Fibroblast of pulmonary artery (primary cell): Measurements from ENCODE around the gene NSL1.

ENCODE experiments used
- DNase-seq: peaks from one replicate; pipeline ENCODE4 v3.0.0-alpha.2; 2010; ENCODE audit warnings: low read depth
- H3K4me3 ChIP-seq: replicated peaks from 2 replicates; pipeline ENCODE4 v1.5.1; 2011; ENCODE audit warnings: low read depth, mild to moderate bottlenecking, control low read depth, low read length, moderate library complexity
- TF ChIP-seq, protein P1 (sequence below): IDR thresholded peaks from 2 replicates; pipeline ENCODE4 v1.5.1; 2011; ENCODE audit warnings: mild to moderate bottlenecking, control low read depth, low read length, inconsistent platforms; ENCODE audit errors: missing control alignments

Gene NSL1

DNA sequence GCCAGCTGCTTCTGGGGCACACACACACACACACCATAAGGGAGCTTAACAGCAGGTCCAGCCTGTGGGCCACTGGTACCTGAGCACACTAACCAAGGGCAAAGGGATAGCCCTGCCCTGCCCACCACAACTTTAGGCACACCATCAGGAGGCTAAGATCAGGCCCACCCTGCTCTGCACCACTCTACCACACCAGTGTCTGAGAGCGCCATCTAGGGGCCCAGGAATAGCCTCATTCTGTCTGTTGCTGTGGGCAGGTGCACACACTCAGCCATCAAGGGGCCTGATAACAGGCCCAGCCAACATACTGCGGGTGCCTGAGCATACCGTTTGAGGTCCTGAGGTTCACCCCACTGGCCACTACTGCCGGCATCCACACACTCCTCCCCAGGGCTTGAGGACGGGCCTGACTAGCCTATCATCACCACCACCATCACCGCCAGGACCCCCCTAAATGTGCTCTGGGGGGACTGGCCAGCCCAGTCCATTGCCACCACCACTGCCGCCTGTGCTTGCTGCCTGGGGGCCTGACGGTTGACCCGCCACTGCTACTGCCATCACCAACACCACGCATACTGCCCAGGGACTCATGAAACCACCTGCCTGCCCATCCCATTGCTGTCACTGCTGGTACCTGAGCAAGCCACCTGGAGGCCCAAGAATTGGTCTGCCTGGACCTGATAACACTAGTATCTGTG is 31.3 kb downstream of the NSL1 start:
- TF ChIP-seq, protein P1, sequence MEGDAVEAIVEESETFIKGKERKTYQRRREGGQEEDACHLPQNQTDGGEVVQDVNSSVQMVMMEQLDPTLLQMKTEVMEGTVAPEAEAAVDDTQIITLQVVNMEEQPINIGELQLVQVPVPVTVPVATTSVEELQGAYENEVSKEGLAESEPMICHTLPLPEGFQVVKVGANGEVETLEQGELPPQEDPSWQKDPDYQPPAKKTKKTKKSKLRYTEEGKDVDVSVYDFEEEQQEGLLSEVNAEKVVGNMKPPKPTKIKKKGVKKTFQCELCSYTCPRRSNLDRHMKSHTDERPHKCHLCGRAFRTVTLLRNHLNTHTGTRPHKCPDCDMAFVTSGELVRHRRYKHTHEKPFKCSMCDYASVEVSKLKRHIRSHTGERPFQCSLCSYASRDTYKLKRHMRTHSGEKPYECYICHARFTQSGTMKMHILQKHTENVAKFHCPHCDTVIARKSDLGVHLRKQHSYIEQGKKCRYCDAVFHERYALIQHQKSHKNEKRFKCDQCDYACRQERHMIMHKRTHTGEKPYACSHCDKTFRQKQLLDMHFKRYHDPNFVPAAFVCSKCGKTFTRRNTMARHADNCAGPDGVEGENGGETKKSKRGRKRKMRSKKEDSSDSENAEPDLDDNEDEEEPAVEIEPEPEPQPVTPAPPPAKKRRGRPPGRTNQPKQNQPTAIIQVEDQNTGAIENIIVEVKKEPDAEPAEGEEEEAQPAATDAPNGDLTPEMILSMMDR = peak; percentile 29
- H3K4me3 ChIP-seq = no peak overlapping the region
- DNase-seq = peak; percentile 10

DNA sequence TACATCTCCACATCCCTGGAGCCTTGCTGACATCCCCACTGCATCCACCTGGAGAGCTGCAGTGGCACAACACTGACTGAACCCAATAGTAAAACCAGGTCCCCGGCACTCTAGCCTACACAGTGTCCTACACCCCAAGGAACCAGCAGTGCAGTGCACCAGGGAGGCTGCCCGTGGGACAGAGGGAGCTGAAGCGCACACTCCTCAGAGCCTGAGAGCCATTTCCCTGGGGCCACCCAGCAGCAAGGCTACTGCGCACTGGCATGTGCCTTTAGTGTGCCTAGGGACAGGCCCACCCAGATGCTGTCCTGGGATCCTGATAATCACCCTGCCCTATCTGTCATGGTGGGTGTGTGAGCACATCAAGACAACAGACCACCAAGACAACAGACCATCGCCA is 31.9 kb downstream of the NSL1 start:
- TF ChIP-seq, protein P1 = no peak
- DNase-seq = no peak
- no peak overlapping the region for H3K4me3 ChIP-seq

DNA sequence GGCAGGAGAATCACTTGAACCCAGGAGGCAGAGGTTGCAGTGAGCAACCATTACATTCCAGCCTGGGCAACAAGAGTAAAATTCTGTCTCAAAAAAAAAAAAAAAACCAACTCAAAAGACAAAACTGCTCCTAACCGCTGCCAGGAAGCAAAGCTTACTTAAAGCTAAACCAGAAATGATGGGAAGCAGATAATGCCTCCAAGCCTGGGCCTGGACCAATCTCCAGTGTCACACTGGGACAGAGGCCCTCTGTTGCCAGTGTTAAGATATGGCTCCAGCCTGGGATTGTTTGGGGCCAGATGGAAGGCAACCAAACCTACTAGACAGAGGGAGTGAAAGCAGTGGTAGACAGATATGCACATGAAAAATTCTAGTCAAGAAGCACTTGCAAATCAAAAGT is 36.9 kb downstream of the NSL1 start:
- peak; percentile 3 for DNase-seq
- H3K4me3 ChIP-seq = no peak overlapping the region
- TF ChIP-seq, protein P1 = no peak

DNA sequence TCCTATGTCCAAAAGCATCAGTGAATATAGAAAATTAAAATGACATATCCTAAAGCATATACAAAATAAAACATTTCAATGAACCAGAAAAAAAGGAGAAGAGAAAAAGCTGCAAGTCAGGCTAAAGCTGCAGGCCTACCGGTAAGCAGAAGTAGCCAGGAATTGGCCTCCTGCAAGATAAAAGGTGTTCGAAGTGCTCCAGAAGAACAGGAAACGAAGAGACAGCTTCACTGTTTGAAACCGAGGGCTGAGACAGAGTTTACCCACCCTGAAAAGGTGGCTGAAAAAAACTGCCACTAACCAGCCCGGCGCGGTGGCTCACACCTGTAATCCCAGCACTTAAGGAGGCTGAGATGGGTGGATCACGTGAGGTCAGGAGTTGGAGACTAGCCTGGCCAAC is 37.4 kb downstream of the NSL1 start:
- DNase-seq = no peak
- TF ChIP-seq, protein P1 = no peak
- no peak overlapping the region for H3K4me3 ChIP-seq

DNA sequence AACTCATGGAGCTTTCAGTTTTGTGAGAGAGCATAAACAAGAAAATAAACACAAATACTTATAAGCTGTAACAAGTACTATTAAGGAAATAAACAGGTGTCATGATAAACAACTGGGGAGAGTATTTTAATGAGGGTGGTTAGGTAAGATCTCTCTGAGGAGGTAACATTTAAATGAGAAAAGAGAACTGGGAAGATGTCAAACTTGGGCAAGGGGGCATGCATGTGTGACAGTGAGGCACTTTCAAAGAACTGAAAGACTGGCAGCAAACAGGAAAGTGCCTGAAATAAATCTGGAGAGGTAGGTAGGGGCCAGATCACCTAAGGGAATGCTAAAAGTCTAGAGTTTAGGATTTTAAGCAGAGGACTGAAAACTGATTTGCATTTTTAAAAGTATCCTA is 37.8 kb downstream of the NSL1 start:
- no peak for DNase-seq
- H3K4me3 ChIP-seq = no peak overlapping the region
- TF ChIP-seq, protein P1 = no peak

DNA sequence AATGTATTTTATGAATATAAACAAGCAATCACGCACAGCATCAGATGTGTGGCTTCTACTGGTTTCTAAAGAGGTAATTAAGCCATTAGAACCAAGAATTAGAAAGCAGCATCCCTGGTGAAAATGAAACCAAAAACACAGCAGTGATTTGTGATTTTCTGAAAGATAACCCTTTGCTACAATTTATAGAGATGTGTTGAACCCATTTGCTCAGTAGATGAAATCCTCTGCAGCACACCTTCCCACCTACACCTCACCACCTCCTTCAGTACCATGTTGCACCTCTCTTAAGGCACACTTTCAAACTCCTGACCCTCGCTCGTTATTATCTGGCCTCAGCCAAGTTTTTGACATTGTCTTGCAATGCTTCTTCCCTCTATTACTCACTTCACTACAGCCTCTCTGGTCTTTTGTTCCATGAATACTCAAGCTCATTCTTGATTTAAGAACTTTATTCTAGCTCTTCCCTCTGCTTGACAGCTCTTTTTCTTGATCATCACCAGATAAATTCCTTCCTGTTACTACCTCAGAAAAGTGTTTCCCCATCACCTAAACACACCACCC is 38.6 kb downstream of the NSL1 start:
- TF ChIP-seq, protein P1 = no peak
- H3K4me3 ChIP-seq = peak overlapping the region; percentile 15
- DNase-seq = peak; percentile 11
